HEK293 (cell line): Measurements from ENCODE around the gene QRICH1.
A peak's percentile ranks its signal among the peaks of the same experiment; 100 is the strongest.

Source experiments
- CTCF ChIA-PET: fragments of 350-600 bp; formaldehyde crosslinking; extraction: SDS; loops from one replicate; lab custom pipeline; 2021; ENCODE audit warnings: antibody characterized with exemption; lab: Yijun Ruan, JAX
- POLR2A ChIA-PET: fragments of 300-600 bp; formaldehyde crosslinking; extraction: SDS; loops from one replicate; lab custom pipeline; 2020; ENCODE audit warnings: antibody characterized with exemption, inconsistent platforms; lab: Yijun Ruan, JAX
- H3K27ac ChIP-seq: fragments of 200-500 bp; sonication (Bioruptor generic); 2 replicates; pipeline ENCODE4 v1.5.1; 2014; ENCODE audit warnings: low read depth, low read length, control low read depth, inconsistent platforms; ENCODE audit errors: extremely low read depth
- H3K36me3 ChIP-seq, 2 experiments: fragments of 200-500 bp in 1 of 2; sonication (Bioruptor generic) in 1 of 2; 1 replicate in 1 of 2; 2 replicates in 1 of 2; pipeline ENCODE4 v1.5.1; 2014 to 2017; ENCODE audit warnings: inconsistent platforms in 2 of 2, low read length in 2 of 2; ENCODE audit not compliant: control insufficient read depth in 2 of 2, insufficient read depth in 1 of 2
- H3K4me1 ChIP-seq: fragments of 200-500 bp; sonication (Bioruptor generic); 2 replicates; pipeline ENCODE4 v1.5.1; 2014; ENCODE audit warnings: mild to moderate bottlenecking, low read length, inconsistent platforms; ENCODE audit not compliant: control insufficient read depth, insufficient read depth
- H3K4me3 ChIP-seq: 2 replicates; pipeline ENCODE4 v1.5.1; 2011; ENCODE audit warnings: low read depth, mild to moderate bottlenecking, control low read depth, low read length, moderate library complexity
- H3K9me3 ChIP-seq: fragments of 200-500 bp; sonication (Bioruptor generic); 2 replicates; pipeline ENCODE4 v1.5.1; 2014; ENCODE audit warnings: low read depth, low read length, inconsistent platforms; ENCODE audit not compliant: control insufficient read depth, insufficient read depth
- EGR2 ChIP-seq: fragments of 450-650 bp; formaldehyde crosslinking; IDR thresholded peaks from 2 replicates; pipeline ENCODE4 v1.5.1; 2016; ENCODE audit warnings: low read depth, missing biosample characterization, missing genetic modification characterization
- GLIS2 ChIP-seq: fragments of 450-650 bp; formaldehyde crosslinking; IDR thresholded peaks from 2 replicates; pipeline ENCODE4 v1.5.1; 2016; ENCODE audit warnings: missing biosample characterization, missing genetic modification characterization
- PRDM1 ChIP-seq: fragments of 450-650 bp; formaldehyde crosslinking; IDR thresholded peaks from 2 replicates; pipeline ENCODE4; 2016; ENCODE audit warnings: missing biosample characterization, missing genetic modification characterization
- SP2 ChIP-seq: fragments of 450-650 bp; formaldehyde crosslinking; IDR thresholded peaks from 2 replicates; pipeline ENCODE4 v1.5.1; 2016; ENCODE audit warnings: missing biosample characterization, missing genetic modification characterization
- ZBTB20 ChIP-seq: fragments of 450-650 bp; formaldehyde crosslinking; IDR thresholded peaks from 2 replicates; pipeline ENCODE4 v1.5.1; 2016; ENCODE audit warnings: missing biosample characterization, missing genetic modification characterization
- ZBTB21 ChIP-seq: fragments of 450-650 bp; formaldehyde crosslinking; IDR thresholded peaks from 2 replicates; pipeline ENCODE4 v1.5.1; 2017; ENCODE audit warnings: missing biosample characterization, missing genetic modification characterization
- ZEB2 ChIP-seq: fragments of 450-650 bp; formaldehyde crosslinking; IDR thresholded peaks from 2 replicates; pipeline ENCODE4 v1.5.1; 2016; ENCODE audit warnings: missing biosample characterization, missing genetic modification characterization
- ZFP3 ChIP-seq: fragments of 450-650 bp; formaldehyde crosslinking; IDR thresholded peaks from 2 replicates; pipeline ENCODE4 v1.5.1; 2016; ENCODE audit warnings: low read depth, missing biosample characterization, missing genetic modification characterization
- ZFP41 ChIP-seq: fragments of 450-650 bp; formaldehyde crosslinking; IDR thresholded peaks from 2 replicates; pipeline ENCODE4 v1.5.1; 2016; ENCODE audit warnings: missing biosample characterization, missing genetic modification characterization, borderline replicate concordance
- ZFP69B ChIP-seq: fragments of 450-650 bp; formaldehyde crosslinking; IDR thresholded peaks from 2 replicates; pipeline ENCODE4 v1.5.1; 2016; ENCODE audit warnings: missing biosample characterization, missing genetic modification characterization
- ZNF155 ChIP-seq: fragments of 450-650 bp; formaldehyde crosslinking; IDR thresholded peaks from 2 replicates; pipeline ENCODE4 v1.5.1; 2016; ENCODE audit warnings: missing biosample characterization, missing genetic modification characterization
- ZNF211 ChIP-seq: fragments of 450-650 bp; formaldehyde crosslinking; IDR thresholded peaks from 2 replicates; pipeline ENCODE4 v1.5.1; 2016; ENCODE audit warnings: low read depth, missing biosample characterization, missing genetic modification characterization
- ZNF221 ChIP-seq: fragments of 450-650 bp; formaldehyde crosslinking; IDR thresholded peaks from 2 replicates; pipeline ENCODE4 v1.5.1; 2017; ENCODE audit warnings: missing biosample characterization, missing genetic modification characterization, borderline replicate concordance
- ZNF23 ChIP-seq: fragments of 450-650 bp; formaldehyde crosslinking; IDR thresholded peaks from 2 replicates; pipeline ENCODE4 v1.5.1; 2016; ENCODE audit warnings: missing biosample characterization, missing genetic modification characterization, borderline replicate concordance
- ZNF335 ChIP-seq: fragments of 450-650 bp; formaldehyde crosslinking; conservative IDR thresholded peaks from 2 replicates; pipeline ENCODE4 v1.5.1; 2016; ENCODE audit warnings: missing biosample characterization, missing genetic modification characterization
- ZNF350 ChIP-seq: fragments of 450-650 bp; formaldehyde crosslinking; IDR thresholded peaks from 2 replicates; pipeline ENCODE4 v1.5.0; 2017; ENCODE audit warnings: missing biosample characterization, mild to moderate bottlenecking, missing genetic modification characterization
- ZNF549 ChIP-seq: fragments of 450-650 bp; IDR thresholded peaks from 2 replicates; pipeline ENCODE4 v1.5.1; 2018; ENCODE audit warnings: missing biosample characterization, missing genetic modification characterization, mild to moderate bottlenecking, inconsistent platforms, moderate library complexity
- ZNF660 ChIP-seq: fragments of 450-650 bp; IDR thresholded peaks from 2 replicates; pipeline ENCODE4 v1.5.1; 2018; ENCODE audit warnings: missing biosample characterization, mild to moderate bottlenecking, missing genetic modification characterization
- TF ChIP-seq, protein P1 (sequence below): fragments of 450-650 bp; formaldehyde crosslinking; IDR thresholded peaks from 2 replicates; pipeline ENCODE4 v1.5.1; 2016; ENCODE audit warnings: missing biosample characterization, missing genetic modification characterization
- TF ChIP-seq, protein P2 (sequence below): fragments of 450-650 bp; formaldehyde crosslinking; IDR thresholded peaks from 2 replicates; pipeline ENCODE4 v1.5.1; 2017; ENCODE audit warnings: missing biosample characterization, missing genetic modification characterization
- TF ChIP-seq, protein P3 (sequence below): fragments of 450-650 bp; formaldehyde crosslinking; IDR thresholded peaks from 2 replicates; pipeline ENCODE4 v1.5.1; 2016; ENCODE audit warnings: missing biosample characterization, missing genetic modification characterization
- TF ChIP-seq, protein P4 (sequence below): fragments of 450-650 bp; formaldehyde crosslinking; IDR thresholded peaks from 2 replicates; pipeline ENCODE4 v1.5.1; 2017; ENCODE audit warnings: missing biosample characterization, missing genetic modification characterization

Gene QRICH1

DNA sequence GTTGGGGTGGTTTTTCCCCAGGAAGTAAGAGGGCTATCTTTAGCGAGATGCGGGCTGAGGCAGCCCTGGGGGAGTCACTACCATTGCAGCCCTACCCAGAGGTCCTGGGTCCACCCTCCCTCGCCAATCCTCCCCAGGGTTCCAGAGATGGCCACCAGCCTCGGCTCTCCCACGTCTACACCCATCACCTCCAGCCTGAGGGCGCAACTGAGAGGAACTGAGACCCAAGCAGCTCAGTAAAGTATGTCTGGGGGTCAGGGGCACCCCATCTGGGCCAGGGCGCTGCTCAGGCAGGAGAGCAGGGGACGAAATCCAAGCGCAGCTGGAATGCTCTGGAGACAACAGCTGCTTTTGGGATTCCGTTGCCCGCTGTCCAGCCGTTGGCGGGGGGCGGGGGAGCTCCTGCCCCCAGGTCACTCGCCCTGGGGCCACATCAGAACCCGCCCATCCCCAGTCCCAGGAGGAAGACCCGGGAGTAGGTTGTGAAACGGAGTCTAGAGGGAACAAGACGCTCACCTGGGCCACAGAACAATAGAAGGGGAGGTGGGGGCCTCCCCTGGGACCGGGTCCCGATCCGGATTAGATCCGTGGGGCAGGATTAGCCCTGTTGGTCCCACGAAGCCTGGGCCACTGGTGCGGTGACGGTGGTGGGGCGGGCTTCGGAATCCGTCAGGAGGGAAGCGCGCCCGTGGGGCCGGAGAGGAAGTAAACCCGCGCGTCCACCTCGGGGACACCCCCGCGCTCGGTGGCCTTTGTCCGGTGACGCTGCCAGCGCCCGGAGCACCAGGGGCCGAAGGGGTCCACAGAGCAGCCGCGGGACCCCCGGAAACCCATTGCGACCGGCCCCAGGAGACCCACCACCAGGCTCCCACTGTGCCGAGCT is 73.3 kb downstream of the QRICH1 start (continued):
- TF ChIP-seq, protein P1, sequence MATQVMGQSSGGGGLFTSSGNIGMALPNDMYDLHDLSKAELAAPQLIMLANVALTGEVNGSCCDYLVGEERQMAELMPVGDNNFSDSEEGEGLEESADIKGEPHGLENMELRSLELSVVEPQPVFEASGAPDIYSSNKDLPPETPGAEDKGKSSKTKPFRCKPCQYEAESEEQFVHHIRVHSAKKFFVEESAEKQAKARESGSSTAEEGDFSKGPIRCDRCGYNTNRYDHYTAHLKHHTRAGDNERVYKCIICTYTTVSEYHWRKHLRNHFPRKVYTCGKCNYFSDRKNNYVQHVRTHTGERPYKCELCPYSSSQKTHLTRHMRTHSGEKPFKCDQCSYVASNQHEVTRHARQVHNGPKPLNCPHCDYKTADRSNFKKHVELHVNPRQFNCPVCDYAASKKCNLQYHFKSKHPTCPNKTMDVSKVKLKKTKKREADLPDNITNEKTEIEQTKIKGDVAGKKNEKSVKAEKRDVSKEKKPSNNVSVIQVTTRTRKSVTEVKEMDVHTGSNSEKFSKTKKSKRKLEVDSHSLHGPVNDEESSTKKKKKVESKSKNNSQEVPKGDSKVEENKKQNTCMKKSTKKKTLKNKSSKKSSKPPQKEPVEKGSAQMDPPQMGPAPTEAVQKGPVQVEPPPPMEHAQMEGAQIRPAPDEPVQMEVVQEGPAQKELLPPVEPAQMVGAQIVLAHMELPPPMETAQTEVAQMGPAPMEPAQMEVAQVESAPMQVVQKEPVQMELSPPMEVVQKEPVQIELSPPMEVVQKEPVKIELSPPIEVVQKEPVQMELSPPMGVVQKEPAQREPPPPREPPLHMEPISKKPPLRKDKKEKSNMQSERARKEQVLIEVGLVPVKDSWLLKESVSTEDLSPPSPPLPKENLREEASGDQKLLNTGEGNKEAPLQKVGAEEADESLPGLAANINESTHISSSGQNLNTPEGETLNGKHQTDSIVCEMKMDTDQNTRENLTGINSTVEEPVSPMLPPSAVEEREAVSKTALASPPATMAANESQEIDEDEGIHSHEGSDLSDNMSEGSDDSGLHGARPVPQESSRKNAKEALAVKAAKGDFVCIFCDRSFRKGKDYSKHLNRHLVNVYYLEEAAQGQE = peak; percentile 69
- TF ChIP-seq, protein P2, sequence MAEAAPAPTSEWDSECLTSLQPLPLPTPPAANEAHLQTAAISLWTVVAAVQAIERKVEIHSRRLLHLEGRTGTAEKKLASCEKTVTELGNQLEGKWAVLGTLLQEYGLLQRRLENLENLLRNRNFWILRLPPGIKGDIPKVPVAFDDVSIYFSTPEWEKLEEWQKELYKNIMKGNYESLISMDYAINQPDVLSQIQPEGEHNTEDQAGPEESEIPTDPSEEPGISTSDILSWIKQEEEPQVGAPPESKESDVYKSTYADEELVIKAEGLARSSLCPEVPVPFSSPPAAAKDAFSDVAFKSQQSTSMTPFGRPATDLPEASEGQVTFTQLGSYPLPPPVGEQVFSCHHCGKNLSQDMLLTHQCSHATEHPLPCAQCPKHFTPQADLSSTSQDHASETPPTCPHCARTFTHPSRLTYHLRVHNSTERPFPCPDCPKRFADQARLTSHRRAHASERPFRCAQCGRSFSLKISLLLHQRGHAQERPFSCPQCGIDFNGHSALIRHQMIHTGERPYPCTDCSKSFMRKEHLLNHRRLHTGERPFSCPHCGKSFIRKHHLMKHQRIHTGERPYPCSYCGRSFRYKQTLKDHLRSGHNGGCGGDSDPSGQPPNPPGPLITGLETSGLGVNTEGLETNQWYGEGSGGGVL = 0 out of 2 replicates have a peak, but pooled peaks have one; percentile 5
- TF ChIP-seq, all 188 proteins: peak for 13

DNA sequence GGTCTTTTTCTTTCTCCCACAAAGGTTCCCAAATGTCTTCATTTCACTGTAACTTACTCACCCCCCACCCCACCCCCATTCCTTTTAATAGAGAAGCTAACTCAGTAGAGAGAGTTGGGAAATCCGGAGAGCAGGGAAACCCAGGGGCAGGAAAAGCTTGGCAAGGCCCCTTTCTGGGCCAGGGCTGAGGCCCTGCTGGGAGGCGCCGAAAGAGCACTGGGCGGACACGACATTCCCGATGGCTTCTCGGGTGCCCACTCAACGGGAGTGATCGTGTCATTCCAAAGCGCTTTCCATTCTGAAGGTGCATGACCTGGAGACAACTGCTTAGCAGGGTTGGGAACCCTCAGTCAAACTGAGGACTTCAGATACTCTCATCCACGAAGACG is 73.9 kb downstream of the QRICH1 start:
- CTCF ChIA-PET = interaction anchor here (0.6 to 0.7 kb wide), 3 partner anchors 9 to 32 kb away, joined by 4 to 5 read pairs (median 4); no protein-coding TSS in a partner anchor
- POLR2A ChIA-PET = interaction anchor here (0.7 to 10.4 kb wide), 5 partner anchors 9 to 281 kb away, joined by 3 to 141 read pairs (median 28); partner anchors contain the start of genes IMPDH2, P4HTM and WDR6

DNA sequence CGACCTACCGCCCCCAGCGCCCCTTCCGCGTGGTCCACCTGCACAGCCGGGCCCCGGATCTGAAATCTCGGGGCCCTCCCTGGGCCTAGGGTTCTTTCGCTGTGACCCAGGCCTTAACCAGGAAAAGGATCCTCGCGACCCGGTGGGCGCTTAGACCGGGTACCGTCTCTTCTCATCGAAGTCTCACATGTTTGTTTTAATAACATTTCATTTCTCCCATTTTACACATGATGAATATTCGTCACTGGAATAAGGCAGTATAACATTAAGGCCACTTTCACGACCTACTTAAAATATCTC is 75.2 kb downstream of the QRICH1 start:
- ChIA-PET POLR2A (interaction anchor here (0.6 to 10.4 kb wide), 7 partner anchors 10 to 114 kb away, joined by 3 to 141 read pairs (median 5); partner anchors contain the start of genes IMPDH2, P4HTM and WDR6), CTCF (interaction anchor here (1.0 kb wide), 1 partner anchor 30 kb away, joined by 5 read pairs; no protein-coding TSS in a partner anchor)
- peak overlapping the region; percentile 47; the same call in 1 of the 2 replicates for H3K27ac ChIP-seq
- no peaks in the 10 kb centered on the region for H3K9me3 ChIP-seq
- peaks cover 0 to 43% of the 10 kb centered on the region in 2 experiments; a peak in 1 of 3 replicates for H3K36me3 ChIP-seq
- H3K4me3 ChIP-seq = peak overlapping the region; percentile 80
- no peaks in the 10 kb centered on the region for H3K4me1 ChIP-seq
- no peak for TF ChIP-seq ZFP69B (tag by site-specific recombination)
- TF ChIP-seq, protein P3, sequence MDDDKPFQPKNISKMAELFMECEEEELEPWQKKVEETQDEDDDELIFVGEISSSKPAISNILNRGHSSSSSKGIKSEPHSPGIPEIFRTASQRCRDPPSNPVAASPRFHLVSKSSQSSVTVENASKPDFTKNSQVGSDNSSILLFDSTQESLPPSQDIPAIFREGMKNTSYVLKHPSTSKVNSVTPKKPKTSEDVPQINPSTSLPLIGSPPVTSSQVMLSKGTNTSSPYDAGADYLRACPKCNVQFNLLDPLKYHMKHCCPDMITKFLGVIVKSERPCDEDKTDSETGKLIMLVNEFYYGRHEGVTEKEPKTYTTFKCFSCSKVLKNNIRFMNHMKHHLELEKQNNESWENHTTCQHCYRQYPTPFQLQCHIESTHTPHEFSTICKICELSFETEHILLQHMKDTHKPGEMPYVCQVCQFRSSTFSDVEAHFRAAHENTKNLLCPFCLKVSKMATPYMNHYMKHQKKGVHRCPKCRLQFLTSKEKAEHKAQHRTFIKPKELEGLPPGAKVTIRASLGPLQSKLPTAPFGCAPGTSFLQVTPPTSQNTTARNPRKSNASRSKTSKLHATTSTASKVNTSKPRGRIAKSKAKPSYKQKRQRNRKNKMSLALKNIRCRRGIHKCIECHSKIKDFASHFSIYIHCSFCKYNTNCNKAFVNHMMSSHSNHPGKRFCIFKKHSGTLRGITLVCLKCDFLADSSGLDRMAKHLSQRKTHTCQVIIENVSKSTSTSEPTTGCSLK (tag by site-specific recombination) = no peak
- TF ChIP-seq EGR2 (tag by site-specific recombination) = no peak
- TF ChIP-seq ZFP41 = no peak
- no peak for TF ChIP-seq PRDM1 (tag by site-specific recombination)
- TF ChIP-seq ZFP3 = no peak
- no peak for TF ChIP-seq ZNF549 (tag by site-specific recombination)
- no peak for TF ChIP-seq ZNF660
- peak; percentile 13; the same call in 1 of the 2 replicates for TF ChIP-seq ZEB2 (tag by site-specific recombination)
- TF ChIP-seq ZNF221 (tag by site-specific recombination) = no peak
- TF ChIP-seq ZNF23 = no peak

More for the DNA sequence above, 73.9 kb downstream of the QRICH1 start:
- peak; percentile 53 for TF ChIP-seq SP2 (tag by site-specific recombination)
- TF ChIP-seq ZNF211 = no peak
- TF ChIP-seq ZNF335 (tag by site-specific recombination) = peak; percentile 58
- TF ChIP-seq ZBTB21 (tag by site-specific recombination) = no peak
- no peak for TF ChIP-seq GLIS2
- TF ChIP-seq ZNF155 = no peak
- TF ChIP-seq ZBTB20 (tag by site-specific recombination) = peak; percentile 44; the same call in 1 of the 2 replicates
- TF ChIP-seq ZNF350 (tag by site-specific recombination) = no peak
- no peak for TF ChIP-seq ZFP69B (tag by site-specific recombination)
- TF ChIP-seq PRDM1 (tag by site-specific recombination) = peak; percentile 53
- TF ChIP-seq, protein P4, sequence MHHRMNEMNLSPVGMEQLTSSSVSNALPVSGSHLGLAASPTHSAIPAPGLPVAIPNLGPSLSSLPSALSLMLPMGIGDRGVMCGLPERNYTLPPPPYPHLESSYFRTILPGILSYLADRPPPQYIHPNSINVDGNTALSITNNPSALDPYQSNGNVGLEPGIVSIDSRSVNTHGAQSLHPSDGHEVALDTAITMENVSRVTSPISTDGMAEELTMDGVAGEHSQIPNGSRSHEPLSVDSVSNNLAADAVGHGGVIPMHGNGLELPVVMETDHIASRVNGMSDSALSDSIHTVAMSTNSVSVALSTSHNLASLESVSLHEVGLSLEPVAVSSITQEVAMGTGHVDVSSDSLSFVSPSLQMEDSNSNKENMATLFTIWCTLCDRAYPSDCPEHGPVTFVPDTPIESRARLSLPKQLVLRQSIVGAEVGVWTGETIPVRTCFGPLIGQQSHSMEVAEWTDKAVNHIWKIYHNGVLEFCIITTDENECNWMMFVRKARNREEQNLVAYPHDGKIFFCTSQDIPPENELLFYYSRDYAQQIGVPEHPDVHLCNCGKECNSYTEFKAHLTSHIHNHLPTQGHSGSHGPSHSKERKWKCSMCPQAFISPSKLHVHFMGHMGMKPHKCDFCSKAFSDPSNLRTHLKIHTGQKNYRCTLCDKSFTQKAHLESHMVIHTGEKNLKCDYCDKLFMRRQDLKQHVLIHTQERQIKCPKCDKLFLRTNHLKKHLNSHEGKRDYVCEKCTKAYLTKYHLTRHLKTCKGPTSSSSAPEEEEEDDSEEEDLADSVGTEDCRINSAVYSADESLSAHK (tag by site-specific recombination) = no peak
- Histone ChIP-seq H3K27ac (peak overlapping the region; percentile 93; the same call in 1 of the 2 replicates), H3K4me1 (no peaks in the 10 kb centered on the region), H3K9me3 (no peaks in the 10 kb centered on the region), H3K4me3 (peak overlapping the region; percentile 92), H3K36me3 (peaks cover 0 to 43% of the 10 kb centered on the region in 2 experiments; a peak in 1 of 3 replicates)
